Measurements from ENCODE around the gene STOML1. TPM values are rescaled to one million over a fixed set of nuclear protein-coding genes. Genes with fewer than 3 reads are reported as not detected.

STOML1 gene
- total and polyA plus RNA-seq, 9 of the 15 experiments (the other 6 are each of a cell fraction or from before 2014, with no cell fraction given), result 0.25 to 9.7 (median 4.6) TPM

GRCh38 chr15:73991726-73992593 lies at the start of gene STOML1 (continued):
- TF ChIP-seq PTBP1 (IDR thresholded peaks at IDR 0.05; ENCODE audit: low read depth, low read length), result no peak
- no peak for TF ChIP-seq IFI16 (CRISPR knock-in tag; IDR thresholded peaks at IDR 0.05)
- TF ChIP-seq, protein P1, sequence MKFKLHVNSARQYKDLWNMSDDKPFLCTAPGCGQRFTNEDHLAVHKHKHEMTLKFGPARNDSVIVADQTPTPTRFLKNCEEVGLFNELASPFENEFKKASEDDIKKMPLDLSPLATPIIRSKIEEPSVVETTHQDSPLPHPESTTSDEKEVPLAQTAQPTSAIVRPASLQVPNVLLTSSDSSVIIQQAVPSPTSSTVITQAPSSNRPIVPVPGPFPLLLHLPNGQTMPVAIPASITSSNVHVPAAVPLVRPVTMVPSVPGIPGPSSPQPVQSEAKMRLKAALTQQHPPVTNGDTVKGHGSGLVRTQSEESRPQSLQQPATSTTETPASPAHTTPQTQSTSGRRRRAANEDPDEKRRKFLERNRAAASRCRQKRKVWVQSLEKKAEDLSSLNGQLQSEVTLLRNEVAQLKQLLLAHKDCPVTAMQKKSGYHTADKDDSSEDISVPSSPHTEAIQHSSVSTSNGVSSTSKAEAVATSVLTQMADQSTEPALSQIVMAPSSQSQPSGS (CRISPR knock-in tag; IDR thresholded peaks at IDR 0.05), result no peak
- peak; percentile 85 for TF ChIP-seq TEAD4 (IDR thresholded peaks at IDR 0.05; ENCODE audit: low read length)
- no peak for TF ChIP-seq TEAD4 (CRISPR knock-in tag; IDR thresholded peaks at IDR 0.05; ENCODE audit: borderline replicate concordance)
- no peak for TF ChIP-seq NFIX (CRISPR knock-in tag; IDR thresholded peaks at IDR 0.05; ENCODE audit: low read depth)
- TF ChIP-seq ZNF347 (CRISPR knock-in tag; IDR thresholded peaks at IDR 0.05; ENCODE audit: low read depth), result no peak
- TF ChIP-seq CBX1 (IDR thresholded peaks at IDR 0.05; ENCODE audit: low read depth), result 0 out of 2 replicates have a peak, but pooled peaks have one; percentile 25
- peak in 1 of 2 experiments; percentile 62; a peak in 2 of 4 replicates for TF ChIP-seq RCOR1 (IDR thresholded peaks at IDR 0.05; ENCODE audit: borderline replicate concordance in 1 of 2, low read depth in 2 of 2, low read length in 2 of 2)
- TF ChIP-seq, protein P2, sequence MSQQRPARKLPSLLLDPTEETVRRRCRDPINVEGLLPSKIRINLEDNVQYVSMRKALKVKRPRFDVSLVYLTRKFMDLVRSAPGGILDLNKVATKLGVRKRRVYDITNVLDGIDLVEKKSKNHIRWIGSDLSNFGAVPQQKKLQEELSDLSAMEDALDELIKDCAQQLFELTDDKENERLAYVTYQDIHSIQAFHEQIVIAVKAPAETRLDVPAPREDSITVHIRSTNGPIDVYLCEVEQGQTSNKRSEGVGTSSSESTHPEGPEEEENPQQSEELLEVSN (IDR thresholded peaks at IDR 0.05; ENCODE audit: borderline replicate concordance in 1 of 2, extremely low read depth in 1 of 2, insufficient read depth in 1 of 2, insufficient read length in 1 of 2, low read depth in 1 of 2, low read length in 1 of 2, poor library complexity in 1 of 2, severe bottlenecking in 1 of 2), result peak in 1 of 2 experiments; percentile 51
- TF ChIP-seq ZNF274 (IDR thresholded peaks at IDR 0.05; ENCODE audit: borderline replicate concordance, low read depth, low read length), result no peak
- no peak for TF ChIP-seq RBM39 (optimal IDR thresholded peaks at IDR 0.05; ENCODE audit: low read depth, low read length)
- TF ChIP-seq NBN (IDR thresholded peaks at IDR 0.05; ENCODE audit: low read depth), result no peak
- TF ChIP-seq TEAD1 (CRISPR knock-in tag; IDR thresholded peaks at IDR 0.05), result 0 out of 4 replicates have a peak, but pooled peaks of 1 of the 2 experiments have one; percentile 17
- no peak for TF ChIP-seq SREBF2 (CRISPR knock-in tag; IDR thresholded peaks at IDR 0.05)
- no peak for TF ChIP-seq RBM34 (IDR thresholded peaks at IDR 0.05; ENCODE audit: borderline replicate concordance, insufficient read depth, low read length)
- TF ChIP-seq SMAD1 (IDR thresholded peaks at IDR 0.05; ENCODE audit: low read depth, low read length, partially characterized antibody), result no peak
- no peak for TF ChIP-seq ZNF707 (CRISPR knock-in tag; conservative IDR thresholded peaks at IDR 0.05)
- TF ChIP-seq NCOA1 (IDR thresholded peaks at IDR 0.05; ENCODE audit: low read depth), result no peak
- TF ChIP-seq, protein P3, sequence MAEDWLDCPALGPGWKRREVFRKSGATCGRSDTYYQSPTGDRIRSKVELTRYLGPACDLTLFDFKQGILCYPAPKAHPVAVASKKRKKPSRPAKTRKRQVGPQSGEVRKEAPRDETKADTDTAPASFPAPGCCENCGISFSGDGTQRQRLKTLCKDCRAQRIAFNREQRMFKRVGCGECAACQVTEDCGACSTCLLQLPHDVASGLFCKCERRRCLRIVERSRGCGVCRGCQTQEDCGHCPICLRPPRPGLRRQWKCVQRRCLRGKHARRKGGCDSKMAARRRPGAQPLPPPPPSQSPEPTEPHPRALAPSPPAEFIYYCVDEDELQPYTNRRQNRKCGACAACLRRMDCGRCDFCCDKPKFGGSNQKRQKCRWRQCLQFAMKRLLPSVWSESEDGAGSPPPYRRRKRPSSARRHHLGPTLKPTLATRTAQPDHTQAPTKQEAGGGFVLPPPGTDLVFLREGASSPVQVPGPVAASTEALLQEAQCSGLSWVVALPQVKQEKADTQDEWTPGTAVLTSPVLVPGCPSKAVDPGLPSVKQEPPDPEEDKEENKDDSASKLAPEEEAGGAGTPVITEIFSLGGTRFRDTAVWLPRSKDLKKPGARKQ (CRISPR knock-in tag; IDR thresholded peaks at IDR 0.05), result no peak
- peak; percentile 63 for TF ChIP-seq MAX (CRISPR knock-in tag; IDR thresholded peaks at IDR 0.05)
- no peak for TF ChIP-seq SMAD2 (IDR thresholded peaks at IDR 0.05; ENCODE audit: low read depth, low read length)
- TF ChIP-seq RBM22 (IDR thresholded peaks at IDR 0.05; ENCODE audit: low read depth, low read length, poor library complexity, severe bottlenecking), result no peak
